COLO668 (cell line): ENCODE data around the gene SGCD.
"Not testable (repeated sequence)": the region's sequence is repeated elsewhere in the genome, so short reads cannot be mapped to it uniquely, and the experiment has no call there.

Source experiments
- DNase-seq: peaks from one replicate; lab custom pipeline; 2025; ENCODE audit not compliant: unreplicated experiment; lab: John Stamatoyannopoulos, UW

Gene SGCD

DNA sequence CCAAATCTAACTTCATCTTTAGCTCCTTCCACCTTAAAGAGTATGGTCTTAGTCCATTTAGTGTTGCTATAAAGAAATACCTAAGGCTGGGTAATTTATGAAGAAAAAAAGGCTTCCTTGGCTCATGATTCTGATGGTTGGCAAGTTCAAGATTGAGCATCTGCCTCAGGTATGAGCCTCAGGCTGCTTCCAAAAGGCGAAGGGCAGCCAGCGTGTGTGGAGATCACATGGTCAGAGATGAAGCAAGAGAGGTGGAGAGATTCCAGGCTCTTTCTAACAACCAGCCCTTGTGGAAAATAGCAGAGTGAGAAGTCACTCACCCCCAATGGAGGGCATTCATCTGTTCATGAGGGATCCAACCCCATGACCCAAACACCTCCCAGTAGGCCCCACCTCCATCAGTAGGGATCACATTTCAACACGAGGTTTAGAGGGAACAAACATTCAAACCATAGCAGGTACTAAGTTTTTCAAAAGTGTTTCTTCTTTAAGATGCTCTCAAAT, 225.9 kb downstream of the SGCD start:
- DNase-seq: no peak

DNA sequence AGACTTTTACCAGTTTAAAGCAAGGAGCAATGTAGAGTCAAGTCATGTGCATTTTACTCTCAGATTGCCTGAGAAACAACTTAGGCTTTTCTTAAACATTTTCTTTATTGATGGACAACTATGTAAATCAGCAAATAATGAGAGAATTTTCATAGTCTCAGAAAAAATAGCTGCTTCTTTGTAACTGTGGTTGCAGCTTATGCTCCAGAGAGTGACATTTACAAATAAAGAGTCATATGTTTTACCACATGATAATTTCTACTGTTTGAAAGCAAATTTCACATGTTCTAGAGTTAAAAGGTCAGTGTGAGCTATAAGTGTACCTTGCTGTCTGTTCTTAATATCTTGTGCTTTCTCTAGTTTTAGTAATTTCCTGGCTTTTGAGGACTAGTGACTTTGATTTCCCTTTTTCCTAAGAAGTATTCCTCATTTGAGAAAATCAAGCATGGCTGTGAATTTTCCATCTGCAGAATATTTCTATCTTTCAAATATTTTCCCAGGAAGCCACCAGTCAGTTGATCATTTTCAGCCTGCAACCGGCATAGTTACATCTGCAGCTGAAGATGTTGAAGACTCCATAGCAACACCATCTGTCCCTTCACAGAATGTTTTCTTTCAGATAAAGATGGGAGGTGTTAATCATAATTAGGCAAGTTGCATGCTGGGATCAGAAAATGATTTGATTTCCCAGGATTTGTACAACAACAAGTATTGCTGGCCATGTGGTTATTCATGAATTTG, 229.9 kb downstream of the SGCD start:
- no peak for DNase-seq

DNA sequence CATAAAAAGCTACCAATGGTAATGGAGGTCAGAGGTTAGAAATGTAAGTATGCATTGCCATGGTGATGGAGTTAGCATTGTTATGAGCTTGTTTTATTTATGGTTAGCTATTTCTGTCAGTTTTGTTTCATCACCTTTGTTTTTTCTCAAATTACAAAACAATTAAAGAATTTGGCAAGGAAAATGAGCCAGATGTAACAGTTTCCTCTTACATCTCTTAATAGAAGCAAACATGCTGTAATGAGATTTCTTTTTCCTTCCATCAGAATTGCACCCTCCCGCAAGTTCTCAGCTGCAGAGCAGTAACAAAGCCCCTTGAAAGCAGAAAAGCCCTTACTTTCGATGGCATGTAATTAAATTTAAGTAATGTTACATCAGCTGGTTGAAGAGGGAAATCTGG, 233.0 kb downstream of the SGCD start:
- no peak for DNase-seq

DNA sequence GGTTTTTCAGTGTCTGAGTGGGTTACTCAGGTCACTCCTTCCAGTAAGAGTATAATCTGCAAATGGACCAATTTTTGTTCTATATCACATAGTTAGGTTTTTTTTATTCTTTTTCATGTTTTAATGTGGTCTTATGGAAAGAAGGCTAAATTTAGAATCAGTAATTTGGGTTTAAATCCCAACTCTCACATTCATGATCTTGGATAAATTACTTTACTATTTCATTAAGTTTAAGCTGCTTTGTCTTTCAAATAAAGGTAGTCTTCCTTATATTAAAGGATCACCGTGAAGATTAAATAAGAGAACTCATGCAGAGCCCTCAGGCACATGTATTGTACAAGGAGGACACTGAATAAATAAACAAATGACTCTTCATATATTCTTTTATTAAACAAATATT, 234.7 kb downstream of the SGCD start:
- DNase-seq: no peak

DNA sequence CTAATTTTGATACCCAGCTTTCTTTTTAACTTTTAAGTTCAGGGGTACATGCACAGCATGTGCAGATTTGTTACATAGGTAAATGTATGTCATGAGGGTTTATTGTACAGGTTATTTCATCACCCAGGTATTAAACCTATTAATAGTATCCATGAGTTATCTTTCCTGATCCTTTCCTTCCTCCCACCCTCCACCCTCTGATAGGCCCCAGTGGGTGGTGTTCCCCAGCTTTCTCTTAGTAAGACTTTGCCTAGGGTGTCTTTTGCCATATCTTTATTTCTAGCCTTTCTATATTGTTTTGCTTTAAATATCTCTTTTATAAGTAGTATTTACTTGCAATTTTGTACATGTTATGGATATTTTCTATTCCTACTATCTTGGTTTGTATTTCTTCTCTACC, 243.7 kb downstream of the SGCD start:
- DNase-seq: no peak

DNA sequence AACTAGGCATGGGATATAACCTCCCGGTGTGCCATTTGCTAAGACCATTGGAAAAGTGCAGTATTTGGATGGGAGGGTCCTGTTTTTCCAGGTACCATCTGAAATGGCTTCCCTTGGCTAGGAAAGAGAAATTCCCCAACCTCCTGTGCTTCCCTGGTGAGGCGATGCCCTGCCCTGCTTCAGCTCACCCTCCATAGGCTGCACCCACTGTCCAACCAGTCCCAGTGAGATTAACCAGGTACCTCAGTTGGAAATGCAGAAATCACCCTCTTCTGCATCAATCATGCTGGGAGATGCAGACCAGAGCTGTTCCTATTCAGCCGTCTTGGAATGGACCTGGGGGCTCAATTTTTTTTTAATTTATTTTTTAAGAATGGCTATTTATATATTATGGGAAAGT, 254.8 kb downstream of the SGCD start:
- DNase-seq: no peak

DNA sequence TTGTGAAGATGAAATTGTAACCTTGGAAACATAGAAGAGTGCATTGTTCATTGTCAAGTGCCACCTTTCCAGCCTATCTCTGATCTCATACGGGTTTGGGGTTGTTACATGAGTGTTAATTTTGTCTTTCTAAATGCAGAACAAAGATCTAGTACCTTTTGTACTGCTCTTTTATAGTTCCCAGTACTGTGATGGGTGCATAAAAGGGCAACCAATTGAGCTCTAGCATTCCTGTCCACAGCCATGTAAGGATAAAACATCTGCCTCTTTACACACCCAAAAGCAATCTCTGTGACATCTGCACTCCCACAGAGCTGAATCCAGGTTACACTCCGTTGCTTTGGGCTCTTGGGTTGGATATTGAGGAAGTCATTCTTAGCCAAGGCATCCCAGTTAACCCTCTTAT, 255.2 kb downstream of the SGCD start:
- no peak for DNase-seq

DNA sequence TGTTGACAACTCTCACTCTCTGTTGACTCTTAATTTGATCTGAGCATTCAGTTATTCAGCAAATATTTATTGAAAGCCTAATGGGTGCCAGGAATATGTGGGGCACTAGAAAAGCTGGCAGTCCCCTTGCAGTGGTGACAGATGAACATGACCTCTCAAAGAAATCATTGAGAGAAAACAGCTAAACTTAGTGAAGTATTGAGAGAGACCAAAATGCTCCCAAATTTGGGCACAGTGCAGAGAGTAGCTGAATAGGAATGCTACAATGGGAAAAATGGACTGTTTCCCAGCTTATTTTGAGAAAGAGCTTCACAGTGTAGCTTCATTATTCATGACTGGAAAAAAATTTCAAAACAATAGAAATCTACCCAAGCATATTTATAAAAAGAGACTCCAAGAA, 257.9 kb downstream of the SGCD start:
- no peak for DNase-seq

DNA sequence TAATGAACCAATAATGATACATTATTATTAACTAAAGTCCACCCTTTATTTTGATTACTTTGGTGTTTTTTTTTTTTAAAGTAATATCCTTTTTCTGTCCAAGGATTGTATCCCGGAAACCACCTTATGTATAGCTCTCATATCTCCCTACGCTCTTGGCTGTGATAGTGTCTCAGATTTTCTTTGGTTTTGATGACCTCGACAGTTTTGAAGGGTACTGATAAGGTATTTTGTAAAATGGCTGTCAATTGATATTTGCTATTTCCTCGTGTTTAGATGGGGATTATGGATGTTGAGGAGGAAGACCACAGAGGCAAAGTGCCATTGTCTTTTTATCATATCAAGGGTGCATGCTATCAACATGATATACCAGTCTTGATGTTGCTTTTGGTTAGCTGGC, 259.0 kb downstream of the SGCD start:
- no peak for DNase-seq

DNA sequence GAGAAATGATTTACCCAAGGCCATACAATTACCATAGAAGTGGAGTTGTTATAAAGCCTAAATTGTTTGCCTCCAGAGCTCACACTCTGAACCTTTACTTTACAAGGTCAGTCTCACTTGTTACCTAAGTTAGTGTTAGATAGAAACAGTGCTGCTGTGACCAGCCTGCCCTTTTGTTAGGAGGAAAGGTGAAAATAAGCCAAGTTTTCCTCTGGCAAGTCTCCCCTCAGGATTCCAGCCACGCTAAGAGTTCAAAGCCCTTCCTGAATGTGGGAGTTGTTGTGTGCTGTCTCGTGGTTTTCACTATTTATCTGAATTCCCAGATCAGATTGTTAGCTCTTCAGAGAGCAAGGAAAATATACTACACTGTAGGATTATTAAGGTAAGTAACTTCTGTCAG, 260.0 kb downstream of the SGCD start:
- DNase-seq: no peak

DNA sequence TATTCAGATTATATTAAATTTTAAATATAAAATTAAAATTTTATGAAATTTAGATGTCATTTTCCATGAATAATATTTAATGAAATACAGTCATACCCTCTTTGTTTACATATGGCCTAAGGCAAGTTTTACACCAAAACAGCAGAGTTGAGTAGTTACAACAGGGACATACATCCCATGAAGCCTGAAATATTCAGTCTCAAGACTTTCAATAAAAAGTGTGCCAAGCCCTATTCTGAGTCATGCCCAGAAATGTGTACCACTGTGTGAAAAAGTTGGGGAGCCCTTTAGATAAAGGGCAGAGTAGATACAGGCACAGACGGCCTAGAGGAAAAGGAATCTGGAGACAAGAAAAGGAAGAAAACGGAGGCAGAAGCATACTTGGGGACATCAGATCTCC, 261.3 kb downstream of the SGCD start:
- DNase-seq: no peak

DNA sequence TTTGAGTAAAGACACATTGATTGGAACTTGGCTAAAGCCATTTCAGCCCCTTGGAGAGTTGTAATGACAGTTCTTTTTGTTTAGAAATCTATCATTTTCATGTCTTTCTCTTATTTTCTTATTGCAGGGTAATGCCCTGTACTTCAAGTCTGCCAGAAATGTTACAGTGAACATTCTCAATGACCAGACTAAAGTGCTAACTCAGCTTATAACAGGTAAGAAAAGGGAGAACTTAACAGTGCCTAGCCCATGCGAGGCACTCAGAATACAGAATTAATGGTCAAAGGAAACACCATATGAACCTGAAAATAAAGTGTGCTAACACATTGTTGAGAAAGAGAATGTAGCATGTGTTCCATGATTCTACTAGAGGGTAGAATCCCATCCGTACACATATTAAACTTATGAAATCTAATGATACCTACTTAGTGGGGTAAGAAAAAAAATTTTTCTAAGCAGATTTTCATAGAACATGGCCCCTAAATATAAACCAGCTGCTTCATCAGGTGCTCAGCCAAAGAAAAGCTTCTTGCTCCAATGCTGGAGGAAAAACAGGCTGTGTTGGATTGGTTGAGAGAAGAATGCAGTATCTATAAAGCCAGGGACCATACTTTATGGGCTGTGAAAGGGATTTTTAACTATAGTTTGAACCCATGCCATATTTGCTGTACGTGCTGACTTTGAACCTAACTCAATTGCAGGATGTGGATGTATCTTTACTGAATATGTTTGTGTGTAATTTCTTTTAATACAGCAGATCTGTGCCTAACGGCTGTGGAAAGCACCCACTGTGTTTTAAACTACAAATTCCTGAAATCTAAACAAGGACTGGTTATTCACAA, 262.4 kb downstream of the SGCD start:
- DNase-seq: no peak

DNA sequence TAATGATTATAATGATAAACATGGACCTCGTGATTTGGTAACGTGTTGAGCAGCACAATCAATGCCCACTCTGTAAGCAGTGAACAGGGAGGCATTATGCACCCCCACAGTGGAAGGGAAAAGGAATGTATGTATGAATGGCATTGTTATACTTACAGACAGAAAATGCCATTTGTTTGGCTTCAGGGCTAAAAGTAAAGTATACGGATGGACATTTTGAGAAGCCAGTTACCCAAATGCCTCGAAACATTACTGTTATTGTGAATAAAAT, 262.9 kb downstream of the SGCD start:
- no peak for DNase-seq

DNA sequence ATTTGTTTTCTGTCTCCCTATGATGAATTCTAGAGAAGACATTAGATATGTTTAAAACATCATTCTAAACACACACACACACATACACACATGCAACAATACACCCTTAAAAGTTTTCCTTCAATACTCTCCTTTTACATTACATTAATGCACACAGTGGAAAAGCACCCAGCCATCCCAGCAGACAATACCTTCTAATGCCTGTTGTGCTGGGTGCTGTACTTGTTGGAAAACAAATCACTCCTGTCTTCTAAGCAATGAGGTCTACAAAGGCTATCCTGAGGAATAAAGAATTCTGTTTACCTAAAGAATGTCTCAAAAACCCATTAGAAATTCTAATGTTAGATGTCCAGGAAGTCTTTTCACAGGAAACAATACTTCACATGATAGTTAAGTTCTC, 264.0 kb downstream of the SGCD start:
- no peak for DNase-seq

DNA sequence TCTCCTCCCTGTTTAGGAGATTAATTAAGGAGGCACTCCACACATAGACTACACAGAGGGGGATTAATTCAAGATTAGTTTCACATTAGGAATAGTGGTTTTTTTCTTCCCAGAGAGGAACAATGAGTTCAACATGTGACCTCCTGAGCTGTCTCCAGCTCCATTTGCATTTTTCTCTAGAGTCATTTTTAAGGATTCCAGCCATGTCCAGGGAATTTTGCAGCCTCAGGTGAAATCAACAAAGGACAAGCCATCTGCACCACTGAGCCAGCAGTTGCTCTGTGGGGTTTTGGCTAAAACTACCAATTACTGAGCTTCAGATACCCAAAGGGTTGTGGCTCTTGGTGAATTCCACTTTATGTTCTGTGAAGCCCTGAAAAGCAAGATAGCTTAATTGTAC, 264.7 kb downstream of the SGCD start:
- DNase-seq: no peak

DNA sequence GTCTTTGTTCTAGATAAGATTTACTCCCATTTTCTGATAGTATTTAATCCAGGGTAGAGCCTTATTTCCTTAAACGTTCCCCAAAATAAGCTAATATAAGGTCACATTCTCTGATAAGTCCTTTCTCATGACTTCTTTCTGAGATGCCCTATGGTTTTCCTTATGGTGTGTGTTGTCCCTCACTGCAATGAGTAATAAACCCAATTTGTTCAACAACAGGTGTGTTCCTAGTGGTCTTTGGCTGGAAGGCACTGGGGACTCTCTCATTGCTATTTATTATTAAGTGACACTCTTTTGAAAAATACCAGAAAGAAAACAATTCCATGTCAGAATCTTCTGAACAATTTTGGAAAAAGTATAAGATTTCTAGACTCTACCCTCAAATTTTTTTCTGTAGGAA, 266.6 kb downstream of the SGCD start:
- DNase-seq: no peak

DNA sequence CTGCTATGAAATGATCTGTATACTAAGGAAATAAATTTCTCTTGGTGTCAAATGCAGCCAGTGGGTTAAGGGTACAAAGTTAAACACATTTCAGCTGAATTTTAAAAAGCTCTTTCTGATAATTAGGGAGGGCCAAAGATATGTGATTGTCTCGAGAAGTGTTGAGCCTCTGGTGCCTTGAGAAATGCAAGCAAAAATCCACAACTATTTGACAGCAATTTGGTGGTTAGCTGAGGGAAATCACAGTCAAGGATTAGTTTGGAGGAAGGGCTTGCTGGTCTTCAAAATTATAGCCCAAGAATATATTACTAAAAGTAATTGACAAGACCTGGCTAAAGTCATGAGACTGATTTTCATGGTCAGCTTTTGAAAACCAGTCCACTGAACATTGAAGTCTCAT, 267.4 kb downstream of the SGCD start:
- no peak for DNase-seq

DNA sequence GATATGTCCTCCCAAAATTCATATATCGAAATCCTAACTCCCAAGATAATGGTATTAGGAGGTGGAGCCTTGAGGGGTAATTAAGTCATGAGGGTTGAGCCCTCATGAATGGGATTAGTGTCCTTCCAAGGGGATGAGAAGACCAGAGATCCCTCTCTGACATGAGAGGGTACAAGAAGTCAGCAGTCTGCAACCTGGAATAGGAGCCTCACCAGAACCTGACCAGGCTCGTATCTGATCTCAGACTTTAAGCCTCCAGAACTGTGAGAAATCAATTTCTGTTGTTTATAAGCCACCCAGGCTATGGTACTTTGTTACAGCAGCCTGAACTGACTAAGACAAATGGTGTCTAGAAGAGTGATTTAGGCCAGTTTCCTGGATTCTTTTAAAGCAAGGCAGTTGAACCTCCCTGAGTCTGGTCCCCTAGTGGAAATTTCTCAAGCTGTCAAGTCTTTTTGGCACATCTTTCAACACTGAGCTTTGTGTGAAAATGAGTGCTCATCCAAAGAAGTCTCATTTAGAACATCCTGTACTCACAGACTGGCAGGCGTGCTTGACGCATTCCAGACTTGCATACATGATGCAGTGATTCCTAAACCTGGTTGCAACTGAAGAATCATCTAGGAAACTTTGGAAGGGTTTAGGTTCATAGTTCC, 268.3 kb downstream of the SGCD start:
- DNase-seq: no peak

DNA sequence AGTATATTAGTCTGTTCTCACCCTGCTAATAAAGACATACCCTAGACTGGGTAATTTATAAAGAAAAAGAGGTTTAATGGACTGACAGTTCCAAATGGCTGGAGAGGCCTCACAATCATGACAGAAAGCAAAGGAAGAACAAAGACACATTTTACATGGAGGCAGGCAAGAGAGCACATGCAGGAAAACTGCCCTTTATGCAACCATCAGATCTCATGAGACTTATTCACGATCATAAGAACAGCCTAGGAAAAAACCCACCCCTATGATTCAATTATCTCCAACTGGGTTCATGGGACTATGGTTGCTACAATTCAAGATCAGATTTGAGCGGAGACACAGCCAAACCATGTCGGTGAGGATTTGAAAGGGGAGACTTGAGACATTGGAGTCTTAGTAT, 270.3 kb downstream of the SGCD start:
- no peak for DNase-seq

DNA sequence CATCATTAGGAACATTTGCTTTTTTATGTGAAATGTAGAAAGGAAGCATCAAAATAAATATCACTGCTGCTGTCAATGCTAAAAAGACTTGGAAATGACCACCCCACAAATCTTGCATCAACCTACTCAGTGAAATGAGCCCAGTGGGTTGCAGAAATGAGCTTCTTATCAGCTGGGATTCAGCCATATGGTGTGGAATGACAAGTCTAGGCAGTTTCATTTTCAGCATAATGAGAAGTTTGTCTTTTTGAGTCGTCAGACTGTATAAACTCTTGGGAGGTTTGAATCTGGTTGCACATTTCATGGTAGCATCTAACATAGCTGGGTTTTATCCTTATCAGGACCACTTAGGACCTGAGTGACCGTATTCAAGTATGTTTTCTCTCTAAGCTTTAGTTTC, 272.0 kb downstream of the SGCD start:
- no peak for DNase-seq

DNA sequence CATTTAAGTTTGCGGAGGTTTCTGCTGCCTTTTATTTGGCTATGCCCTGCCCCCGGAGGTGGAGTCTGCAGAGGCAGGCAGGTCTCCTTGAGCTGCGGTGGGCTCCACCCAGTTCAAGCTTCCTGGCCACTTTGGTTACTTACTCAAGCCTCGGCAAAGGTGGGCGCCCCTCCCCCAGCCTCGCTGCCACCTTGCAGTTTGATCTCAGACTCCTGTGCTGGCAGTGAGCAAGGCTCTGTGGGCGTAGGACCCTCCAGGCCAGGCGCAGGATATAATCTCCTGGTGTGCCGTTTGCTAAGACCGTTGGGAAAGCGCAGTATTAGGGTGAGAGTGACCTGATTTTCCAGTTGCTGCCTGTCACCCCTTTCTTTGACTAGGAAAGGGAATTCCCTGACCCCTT, 283.6 kb downstream of the SGCD start:
- DNase-seq: not testable (repeated sequence)

DNA sequence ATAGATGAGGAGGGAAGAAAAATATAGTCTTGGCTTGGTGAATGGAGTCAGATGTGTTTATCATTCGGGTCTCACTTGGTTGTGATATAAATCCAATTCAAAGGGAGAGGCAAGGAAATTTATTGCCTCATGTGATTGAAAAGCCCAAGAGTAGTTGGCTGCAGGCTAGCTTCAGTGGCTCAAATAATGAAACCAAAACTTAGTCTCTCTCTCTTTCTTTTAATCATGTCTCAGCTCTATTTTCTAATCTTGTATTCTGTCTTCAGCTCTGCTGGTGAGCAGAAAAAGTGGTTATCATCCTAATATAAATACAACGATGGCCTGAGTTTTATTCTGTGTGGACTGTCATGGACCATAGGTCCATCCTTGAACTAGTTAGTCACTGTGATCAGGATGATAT, 288.9 kb downstream of the SGCD start:
- DNase-seq: no peak
